Cerebellar nuclear complex (tissue), 1 donor: ENCODE measurements around the gene IFNL2.

Source experiments
- DNase-seq, 2 experiments: peaks; one replicate each; lab custom pipeline; 2025; lab: John Stamatoyannopoulos, UW

The IFNL2 gene

GRCh38 chr19:39318071-39318470 is 49.9 kb downstream of the IFNL2 start:
- no peak for DNase-seq

- DNase-seq = no peak
Measured at GRCh38 chr19:39318690-39319089, 50.5 kb downstream of the IFNL2 start.

- no peak for DNase-seq
Measured at GRCh38 chr19:39319098-39319891, 51.1 kb downstream of the IFNL2 start.
